HUES6 (cell line): ENCODE measurements around the gene SLC7A1.

Experiments used
- H3K27ac ChIP-seq: 2 replicates; pipeline ENCODE4 v1.7.0; 2013; ENCODE audit warnings: low read depth, mild to moderate bottlenecking, low read length, inconsistent platforms
- H3K27me3 ChIP-seq: 2 replicates; pipeline ENCODE4 v1.6.1; 2013; ENCODE audit warnings: low read length; ENCODE audit not compliant: control insufficient read depth, insufficient read depth
- H3K36me3 ChIP-seq: 2 replicates; pipeline ENCODE4 v1.6.1; 2013; ENCODE audit warnings: low read length; ENCODE audit not compliant: control insufficient read depth, insufficient read depth
- H3K4me1 ChIP-seq: 2 replicates; pipeline ENCODE4 v1.6.1; 2013; ENCODE audit warnings: low read length; ENCODE audit not compliant: control insufficient read depth, insufficient read depth
- H3K4me3 ChIP-seq: 2 replicates; pipeline ENCODE4 v1.5.1; 2013; ENCODE audit warnings: low read depth, low read length
- H3K9ac ChIP-seq: one replicate; pipeline ENCODE4 v1.6.1; 2013; ENCODE audit warnings: mild to moderate bottlenecking, low read length
- H3K9me3 ChIP-seq: 2 replicates; pipeline ENCODE4 v1.6.1; 2013; ENCODE audit warnings: low read depth, low read length; ENCODE audit not compliant: control insufficient read depth, insufficient read depth

Gene SLC7A1

DNA sequence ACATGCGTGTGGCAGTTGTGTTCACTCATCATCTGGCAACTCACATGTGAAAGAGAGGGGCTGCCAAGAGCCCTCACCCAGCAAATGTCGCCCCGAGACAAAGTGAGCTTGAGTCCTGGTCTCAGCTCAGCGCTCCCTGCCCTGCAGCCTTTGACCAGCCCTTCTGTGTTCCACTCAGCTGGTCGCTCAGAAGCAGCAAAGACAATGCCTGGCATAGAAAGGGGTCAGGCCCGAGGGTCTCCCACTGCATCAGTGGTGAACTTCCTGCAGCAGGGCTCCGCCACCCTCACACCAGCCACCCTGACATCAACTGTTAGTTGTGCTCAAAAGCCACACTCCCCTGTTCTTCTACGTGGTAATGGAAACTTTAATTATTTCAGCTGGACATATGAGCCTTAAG is 68.0 kb downstream of the SLC7A1 start:
- H3K4me3 ChIP-seq: no peak overlapping the region
- H3K9ac ChIP-seq: no peak overlapping the region
- H3K4me1 ChIP-seq: peaks cover 8% of the 10 kb centered on the region
- H3K27ac ChIP-seq: no peak overlapping the region
- no peaks in the 10 kb centered on the region for H3K27me3 ChIP-seq
- H3K36me3 ChIP-seq: peaks cover 87% of the 10 kb centered on the region
- H3K9me3 ChIP-seq: no peaks in the 10 kb centered on the region

DNA sequence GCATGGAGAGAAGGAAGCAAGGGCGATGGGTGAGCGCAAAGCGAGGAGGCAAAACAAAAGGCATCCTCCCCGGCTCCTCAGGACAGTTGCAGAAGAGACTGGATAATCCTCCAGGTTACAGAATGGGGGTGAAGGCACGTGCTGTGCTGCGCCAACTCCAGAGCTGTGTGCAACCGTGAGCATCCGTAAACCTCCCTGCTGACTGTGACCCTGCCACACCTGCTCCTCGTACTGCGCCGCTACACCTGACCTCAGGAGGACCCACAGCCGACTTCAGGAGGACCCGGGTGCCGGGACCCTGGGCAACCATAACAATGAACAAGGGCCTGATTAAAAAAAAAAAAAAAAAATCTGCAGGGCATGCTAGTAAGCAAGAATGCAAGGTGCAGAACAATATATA is 68.7 kb downstream of the SLC7A1 start:
- Histone ChIP-seq H3K4me3 (no peak overlapping the region), H3K27ac (no peak overlapping the region), H3K4me1 (peaks cover 13% of the 10 kb centered on the region), H3K9ac (no peak overlapping the region), H3K36me3 (peaks cover 87% of the 10 kb centered on the region), H3K9me3 (no peaks in the 10 kb centered on the region), H3K27me3 (no peaks in the 10 kb centered on the region)

DNA sequence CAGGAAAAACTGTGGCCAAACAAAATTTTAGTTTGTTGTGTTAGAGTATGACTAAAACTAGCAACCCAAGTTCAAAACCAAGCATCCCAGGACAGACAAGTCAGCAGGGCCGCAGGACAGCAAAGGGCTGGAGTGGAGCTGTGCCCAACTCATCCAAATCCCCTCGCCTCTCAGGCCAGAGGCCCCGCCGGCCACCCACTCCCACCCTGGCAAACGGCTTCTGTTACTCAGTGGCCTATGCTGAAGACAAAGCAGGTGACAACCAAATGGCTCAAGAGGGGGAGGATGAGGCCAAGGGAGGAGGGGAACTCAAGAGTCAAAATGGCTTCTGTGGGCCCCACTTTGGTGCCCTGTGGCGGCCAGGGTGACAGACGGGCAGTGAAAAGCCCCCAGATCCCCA is 69.7 kb downstream of the SLC7A1 start:
- Histone ChIP-seq H3K27me3 (no peaks in the 10 kb centered on the region), H3K4me1 (peaks cover 13% of the 10 kb centered on the region), H3K9me3 (no peaks in the 10 kb centered on the region), H3K9ac (no peak overlapping the region), H3K36me3 (peaks cover 87% of the 10 kb centered on the region), H3K27ac (no peak overlapping the region), H3K4me3 (no peak overlapping the region)

- no peak overlapping the region for H3K9ac ChIP-seq
- peaks cover 87% of the 10 kb centered on the region for H3K36me3 ChIP-seq
- no peak overlapping the region for H3K27ac ChIP-seq
Observed at GRCh38 chr13:29524641-29525040, 70.8 kb downstream of the SLC7A1 start.

DNA sequence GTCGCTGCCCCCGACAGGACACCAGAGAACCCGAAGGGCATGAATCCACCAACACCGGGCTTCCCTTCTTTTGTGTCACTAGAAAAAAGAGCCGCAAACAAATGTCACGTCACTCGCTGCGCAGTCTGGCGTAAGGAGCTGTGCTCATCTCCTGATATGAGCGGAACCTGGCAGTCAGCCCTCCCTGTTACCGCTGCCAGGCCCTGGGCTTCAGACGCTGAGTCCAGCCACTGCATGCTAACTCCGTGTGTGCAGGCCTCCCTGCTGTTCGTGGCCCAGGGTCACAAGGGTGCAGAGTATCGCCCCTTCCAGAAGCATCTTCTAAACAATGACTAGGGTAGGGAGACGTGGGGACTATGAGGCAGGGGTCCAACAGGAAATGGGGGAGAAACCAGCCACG is 71.3 kb downstream of the SLC7A1 start:
- H3K27ac ChIP-seq: no peak overlapping the region

More at GRCh38 chr13:29524641-29525040, 70.8 kb downstream of the SLC7A1 start:
- H3K27me3 ChIP-seq: no peaks in the 10 kb centered on the region
- peaks cover 13% of the 10 kb centered on the region for H3K4me1 ChIP-seq
- H3K4me3 ChIP-seq: no peak overlapping the region
- H3K9me3 ChIP-seq: no peaks in the 10 kb centered on the region

GRCh38 chr13:29523199-29523961 is 72.1 kb downstream of the SLC7A1 start:
- Histone ChIP-seq H3K4me3 (no peak overlapping the region), H3K4me1 (peaks cover 13% of the 10 kb centered on the region), H3K27me3 (no peaks in the 10 kb centered on the region), H3K36me3 (peaks cover 88% of the 10 kb centered on the region), H3K27ac (no peak overlapping the region), H3K9me3 (no peaks in the 10 kb centered on the region), H3K9ac (no peak overlapping the region)

More for the DNA sequence above, 71.3 kb downstream of the SLC7A1 start:
- no peak overlapping the region for H3K4me3 ChIP-seq
- H3K36me3 ChIP-seq: peaks cover 87% of the 10 kb centered on the region
- H3K9ac ChIP-seq: no peak overlapping the region
- no peaks in the 10 kb centered on the region for H3K27me3 ChIP-seq
- H3K4me1 ChIP-seq: peaks cover 13% of the 10 kb centered on the region
- H3K9me3 ChIP-seq: no peaks in the 10 kb centered on the region

- no peaks in the 10 kb centered on the region for H3K27me3 ChIP-seq
- H3K4me1 ChIP-seq: peaks cover 13% of the 10 kb centered on the region
- no peak overlapping the region for H3K27ac ChIP-seq
- no peak overlapping the region for H3K4me3 ChIP-seq
- peaks cover 88% of the 10 kb centered on the region for H3K36me3 ChIP-seq
- H3K9ac ChIP-seq: no peak overlapping the region
- no peaks in the 10 kb centered on the region for H3K9me3 ChIP-seq
Observed at GRCh38 chr13:29522044-29522685, 73.3 kb downstream of the SLC7A1 start.

DNA sequence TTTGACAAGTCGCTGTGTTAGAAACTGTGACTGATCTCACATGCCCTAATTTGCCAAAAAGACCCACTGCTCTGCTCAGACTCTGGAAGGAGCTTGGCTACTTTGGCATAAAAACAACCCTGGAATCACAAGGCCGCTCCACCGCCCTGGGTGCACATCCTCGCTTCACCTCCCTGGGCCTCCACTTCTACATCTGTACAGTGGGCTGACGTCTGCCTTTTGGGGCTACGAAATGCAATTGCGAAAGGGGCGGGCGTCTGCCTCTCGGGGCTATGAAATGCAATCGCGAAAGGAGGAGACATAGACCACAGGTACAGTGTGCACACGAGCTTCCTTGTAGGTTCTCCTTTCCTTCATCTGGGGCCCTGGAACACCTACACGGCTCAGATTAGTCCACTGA is 74.2 kb downstream of the SLC7A1 start:
- H3K36me3 ChIP-seq: peaks cover 88% of the 10 kb centered on the region
- no peak overlapping the region for H3K4me3 ChIP-seq

DNA sequence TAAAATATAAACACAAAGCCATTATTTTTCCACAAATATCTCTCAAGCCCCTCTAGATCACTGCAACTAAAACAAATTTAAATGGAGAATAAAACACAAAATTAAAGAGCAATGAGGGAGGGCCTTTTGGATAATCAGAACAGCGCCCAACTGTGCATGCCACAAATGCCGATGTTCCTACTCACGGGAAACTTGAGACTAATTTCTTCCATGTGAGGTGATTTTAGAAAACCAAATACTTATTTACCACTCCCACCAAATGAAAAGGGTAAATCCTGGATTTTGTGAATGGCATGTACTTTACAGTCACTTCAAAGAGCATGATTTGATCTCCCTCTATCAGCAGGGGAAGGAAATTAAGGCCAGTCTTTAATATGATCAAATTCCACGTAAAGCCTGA is 74.8 kb downstream of the SLC7A1 start:
- Histone ChIP-seq H3K36me3 (peaks cover 95% of the 10 kb centered on the region), H3K27ac (no peak overlapping the region), H3K4me3 (no peak overlapping the region), H3K9me3 (no peaks in the 10 kb centered on the region), H3K9ac (no peak overlapping the region), H3K27me3 (no peaks in the 10 kb centered on the region), H3K4me1 (peaks cover 13% of the 10 kb centered on the region)

More for the DNA sequence above, 74.2 kb downstream of the SLC7A1 start:
- H3K9ac ChIP-seq: no peak overlapping the region
- H3K9me3 ChIP-seq: no peaks in the 10 kb centered on the region
- peaks cover 13% of the 10 kb centered on the region for H3K4me1 ChIP-seq
- no peaks in the 10 kb centered on the region for H3K27me3 ChIP-seq
- H3K27ac ChIP-seq: no peak overlapping the region

DNA sequence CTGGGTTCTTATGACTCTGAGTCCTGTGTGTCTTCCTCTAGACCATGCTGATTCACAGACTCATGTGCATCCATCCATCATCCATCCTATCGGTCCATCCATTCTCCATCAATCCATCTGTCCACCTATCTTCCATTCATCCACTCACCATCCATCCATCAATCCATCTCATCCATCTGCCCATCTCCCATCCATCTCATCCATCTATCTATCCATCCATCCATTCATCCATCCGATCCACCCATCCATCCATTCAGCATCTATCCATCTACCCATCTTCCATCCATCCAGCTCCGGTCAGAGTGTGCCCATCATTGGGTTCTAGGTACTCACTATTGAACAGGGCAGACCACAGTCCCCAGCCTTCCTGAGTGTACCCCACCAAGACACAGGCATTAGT is 75.6 kb downstream of the SLC7A1 start:
- H3K4me1 ChIP-seq: peaks cover 13% of the 10 kb centered on the region
- H3K27ac ChIP-seq: no peak overlapping the region
- peaks cover 98% of the 10 kb centered on the region for H3K36me3 ChIP-seq
- H3K27me3 ChIP-seq: no peaks in the 10 kb centered on the region
- H3K9me3 ChIP-seq: no peaks in the 10 kb centered on the region
- no peak overlapping the region for H3K4me3 ChIP-seq
- H3K9ac ChIP-seq: no peak overlapping the region

DNA sequence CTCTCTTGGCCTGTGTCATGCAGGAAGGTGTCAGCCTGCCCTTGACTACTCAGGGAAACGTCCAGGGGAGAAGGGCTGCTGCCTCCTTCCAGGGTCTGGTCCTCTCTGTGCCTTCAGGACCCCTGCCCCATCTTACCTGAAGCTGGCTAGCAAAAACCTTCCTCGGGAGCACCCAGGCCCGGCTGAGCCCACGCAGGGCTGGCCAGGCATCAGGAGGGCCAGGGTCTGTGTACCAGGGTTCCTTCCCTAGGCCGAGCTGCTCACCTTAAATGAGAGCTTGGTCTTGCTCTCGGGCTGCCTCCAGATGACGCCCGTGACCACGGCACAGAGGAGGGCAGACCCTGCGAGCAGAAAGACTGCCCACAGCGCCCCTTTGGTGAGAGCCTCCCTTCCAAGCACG is 78.6 kb downstream of the SLC7A1 start:
- Histone ChIP-seq H3K4me3 (no peak overlapping the region), H3K36me3 (peaks cover 94% of the 10 kb centered on the region), H3K27me3 (no peaks in the 10 kb centered on the region), H3K27ac (no peak overlapping the region), H3K9me3 (no peaks in the 10 kb centered on the region), H3K9ac (no peak overlapping the region), H3K4me1 (no peaks in the 10 kb centered on the region)
